HCT116 (cell line): ENCODE measurements around the gene MDM2. TPM values are rescaled to one million over a fixed set of nuclear protein-coding genes. Genes with fewer than 3 reads are reported as not detected.

Experiments
- ATAC-seq: fragments of 200-7000 bp; cut with Tn5 transposase; 2 replicates; pipeline ENCODE4 v1.9.1; 2020; ENCODE audit warnings: mild to moderate bottlenecking, moderate library complexity
- BruUV-seq: library from RNA; stranded (reverse); fragments of 400-500 nt; replicated peaks from 2 replicates; lab custom pipeline; 2021; lab: Mats Ljungman, UMichigan
- CTCF ChIA-PET: fragments of 300-600 bp; sonication (Branson Sonifier 250); formaldehyde crosslinking; loops from one replicate; lab custom pipeline; 2021; ENCODE audit warnings: antibody characterized with exemption; lab: Charles Lee
- POLR2A ChIA-PET: fragments of 300-600, 350-600 bp; sonication (Branson Sonifier 250); formaldehyde crosslinking; loops from one replicate; lab custom pipeline; 2021; ENCODE audit warnings: antibody characterized with exemption; lab: Charles Lee
- RAD21 ChIA-PET, 2 experiments: fragments of 300-600 bp; sonication (Branson Sonifier 250); formaldehyde crosslinking; loops; one replicate each; lab custom pipeline; 2023; ENCODE audit warnings: low total read pairs in 2 of 2; ENCODE audit not compliant: uncharacterized antibody in 2 of 2, unreplicated experiment in 2 of 2, low non-redundant PET in 1 of 2; lab: Charles Lee
- DNase-seq: peaks from one replicate; pipeline ENCODE4 v3.0.0-alpha.2; 2010; ENCODE audit warnings: low read depth, low spot score
- H2AFZ ChIP-seq: fragments of 200-600 bp; shearing (Covaris generic), sonication (generic); 2 replicates; pipeline ENCODE4 v1.6.1; 2017; ENCODE audit warnings: low read depth, mixed run types, mixed read lengths, antibody characterized with exemption, low read length; ENCODE audit not compliant: poor library complexity, severe bottlenecking
- H3K27ac ChIP-seq: 2 replicates; pipeline ENCODE4 v1.5.1; 2012; ENCODE audit warnings: low read depth, low read length
- H3K27me3 ChIP-seq: fragments of 200-600 bp; sonication (generic); 2 replicates; pipeline ENCODE4 v1.6.1; 2016; ENCODE audit warnings: mixed run types, low read length, mixed read lengths; ENCODE audit not compliant: insufficient read depth
- H3K36me3 ChIP-seq, 2 experiments: fragments of 200-500 bp in 1 of 2; fragments of 200-600 bp in 1 of 2; sonication (Bioruptor generic) in 1 of 2; sonication (generic) in 1 of 2; 2 replicates each; pipeline versions ENCODE4 v1.5.1 to v1.6.1; 2014 to 2016; ENCODE audit warnings: low read length in 2 of 2, inconsistent platforms in 1 of 2, mixed read lengths in 1 of 2, mixed run types in 1 of 2; ENCODE audit not compliant: insufficient read depth in 2 of 2, control insufficient read depth in 1 of 2
- H3K4me1 ChIP-seq, 2 experiments: fragments of 200-600 bp in 1 of 2; sonication (generic) in 1 of 2; 2 replicates each; pipeline versions ENCODE4 v1.5.1 to v1.6.1; 2012 to 2017; ENCODE audit warnings: low read length in 2 of 2, inconsistent platforms in 1 of 2, mild to moderate bottlenecking in 1 of 2, mixed read lengths in 1 of 2, mixed run types in 1 of 2, moderate library complexity in 1 of 2; ENCODE audit not compliant: insufficient read depth in 2 of 2, control insufficient read depth in 1 of 2
- H3K4me2 ChIP-seq: fragments of 200-600 bp; sonication (generic); 2 replicates; pipeline ENCODE4 v1.6.1; 2017; ENCODE audit warnings: mixed run types, low read length, mixed read lengths
- H3K4me3 ChIP-seq, 2 experiments: fragments of 200-600 bp in 1 of 2; sonication (generic) in 1 of 2; replicated peaks in 1 of 2; 2 replicates each; pipeline ENCODE4 v1.5.1; 2011 to 2016; ENCODE audit warnings: low read length in 2 of 2, control low read depth in 1 of 2, low read depth in 1 of 2, mild to moderate bottlenecking in 1 of 2, mixed read lengths in 1 of 2, mixed run types in 1 of 2
- H3K79me2 ChIP-seq: fragments of 200-600 bp; sonication (generic); 2 replicates; pipeline ENCODE4 v1.6.1; 2017; ENCODE audit warnings: mild to moderate bottlenecking, mixed run types, low read length, moderate library complexity, mixed read lengths; ENCODE audit not compliant: insufficient read depth
- H3K9ac ChIP-seq: fragments of 200-600 bp; sonication (generic); 2 replicates; pipeline ENCODE4 v1.6.1; 2016; ENCODE audit warnings: low read length, mixed read lengths
- H3K9me2 ChIP-seq: fragments of 200-600 bp; sonication (generic), shearing (Covaris generic); 2 replicates; pipeline ENCODE4 v1.6.1; 2017; ENCODE audit warnings: mixed run types, mild to moderate bottlenecking, moderate library complexity; ENCODE audit not compliant: insufficient read depth
- H3K9me3 ChIP-seq, 2 experiments: fragments of 200-500 bp in 1 of 2; fragments of 200-600 bp in 1 of 2; sonication (Bioruptor generic) in 1 of 2; sonication (generic) in 1 of 2; 2 replicates each; pipeline ENCODE4 v1.6.1; 2014 to 2017; ENCODE audit warnings: low read length in 2 of 2, mixed read lengths in 2 of 2, inconsistent platforms in 1 of 2, low read depth in 1 of 2, mild to moderate bottlenecking in 1 of 2, mixed run types in 1 of 2, moderate library complexity in 1 of 2; ENCODE audit not compliant: control insufficient read depth in 1 of 2, insufficient read depth in 1 of 2
- H4K20me1 ChIP-seq: fragments of 200-600 bp; sonication (generic), shearing (Covaris generic); 2 replicates; pipeline ENCODE4 v1.6.1; 2017; ENCODE audit warnings: mixed run types, mild to moderate bottlenecking, moderate library complexity; ENCODE audit not compliant: insufficient read depth
- CBX3 ChIP-seq: IDR thresholded peaks from 2 replicates; pipeline ENCODE4 v1.6.1; 2012; ENCODE audit warnings: low read depth
- CEBPB ChIP-seq: IDR thresholded peaks from 2 replicates; pipeline ENCODE4 v1.6.1; 2012; ENCODE audit warnings: low read depth
- EZH2 ChIP-seq: fragments of 200-600 bp; sonication (generic); IDR thresholded peaks from 2 replicates; pipeline ENCODE4 v1.6.1; 2017; ENCODE audit warnings: antibody characterized with exemption, mixed run types
- JUND ChIP-seq: IDR thresholded peaks from 2 replicates; pipeline ENCODE4 v1.6.1; 2012
- POLR2A ChIP-seq: IDR thresholded peaks from 2 replicates; pipeline ENCODE4 v1.7.0; 2011; ENCODE audit warnings: borderline replicate concordance; ENCODE audit not compliant: insufficient read depth, insufficient read length; ENCODE audit errors: extremely low read depth
- POLR2AphosphoS5 ChIP-seq: IDR thresholded peaks from 2 replicates; pipeline ENCODE4 v1.6.1; 2011; ENCODE audit warnings: mild to moderate bottlenecking, low read depth, low read length, moderate library complexity
- SIN3A ChIP-seq: IDR thresholded peaks from 2 replicates; pipeline ENCODE4 v1.6.1; 2012; ENCODE audit warnings: low read depth
- TCF7L2 ChIP-seq: IDR thresholded peaks from 2 replicates; pipeline ENCODE4 v1.7.0; 2011; ENCODE audit warnings: borderline replicate concordance, inconsistent platforms; ENCODE audit not compliant: insufficient read depth, insufficient read length; ENCODE audit errors: extremely low read depth
- YY1 ChIP-seq: IDR thresholded peaks from 2 replicates; pipeline ENCODE4 v1.6.1; 2011; ENCODE audit warnings: low read length, low read depth, moderate library complexity, mild to moderate bottlenecking; ENCODE audit not compliant: insufficient replicate concordance; ENCODE audit errors: extremely low read depth
- intact Hi-C: fragments of 100-400 bp; cut with micrococcal nuclease; formaldehyde crosslinking; loops from 2 replicates; pipeline ENCODE4 v1.10.0; 2022
- total RNA-seq: library from RNA; stranded (reverse); gene quantifications from one replicate; pipeline ENCODE4 v1.2.1, GENCODE V29; 2021; ENCODE audit not compliant: unreplicated experiment
- TF ChIP-seq, protein P1 (sequence below): IDR thresholded peaks from 2 replicates; pipeline ENCODE4 v1.6.1; 2012; ENCODE audit warnings: low read depth
- TF ChIP-seq, protein P2 (sequence below), 3 experiments: fragments of 200-600 bp in 1 of 3; sonication (generic) in 1 of 3; IDR thresholded peaks in 2 of 3; conservative IDR thresholded peaks in 1 of 3; 2 replicates each; pipeline ENCODE4 v1.5.1; 2012 to 2017; ENCODE audit warnings: low read depth in 2 of 3, low read length in 2 of 3, antibody characterized with exemption in 1 of 3, borderline replicate concordance in 1 of 3, control low read depth in 1 of 3, mild to moderate bottlenecking in 1 of 3, mixed read lengths in 1 of 3, mixed run types in 1 of 3, moderate library complexity in 1 of 3; ENCODE audit not compliant: insufficient read depth in 1 of 3
- TF ChIP-seq, protein P3 (sequence below): IDR thresholded peaks from 2 replicates; pipeline ENCODE4 v1.6.1; 2012

MDM2 gene
- total RNA-seq, 1 experiment from 2014 or later, result 170 TPM

DNA sequence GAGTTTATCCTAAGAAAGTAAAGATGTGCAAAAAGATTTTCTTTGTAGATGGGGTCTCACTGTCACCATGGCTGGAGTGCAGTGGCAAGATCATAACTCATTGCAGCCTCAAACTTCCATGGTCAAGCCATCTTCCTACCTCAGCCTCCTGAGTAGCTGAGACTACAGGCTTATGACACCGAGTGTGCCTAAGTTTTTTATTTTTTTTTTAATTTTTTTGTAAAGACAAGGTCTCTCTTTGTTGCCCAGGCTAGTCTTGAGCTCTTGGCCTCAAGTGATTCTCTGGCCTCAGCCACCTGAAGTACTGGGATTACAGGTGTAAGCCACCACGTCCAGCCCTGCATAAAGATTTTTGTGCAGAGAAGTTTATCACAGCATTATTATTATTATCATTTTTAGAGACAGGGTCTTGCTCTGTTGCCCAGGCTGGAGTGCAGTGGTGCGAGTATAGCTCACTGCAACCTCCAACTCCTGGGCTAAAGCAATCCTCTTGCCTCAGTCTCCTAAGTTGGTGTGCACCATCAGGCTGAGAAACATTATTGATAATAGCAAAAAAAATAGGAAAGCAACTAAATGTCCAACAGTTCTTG lies 19.3 kb upstream of the MDM2 start (continued):
- TF ChIP-seq, protein P1, sequence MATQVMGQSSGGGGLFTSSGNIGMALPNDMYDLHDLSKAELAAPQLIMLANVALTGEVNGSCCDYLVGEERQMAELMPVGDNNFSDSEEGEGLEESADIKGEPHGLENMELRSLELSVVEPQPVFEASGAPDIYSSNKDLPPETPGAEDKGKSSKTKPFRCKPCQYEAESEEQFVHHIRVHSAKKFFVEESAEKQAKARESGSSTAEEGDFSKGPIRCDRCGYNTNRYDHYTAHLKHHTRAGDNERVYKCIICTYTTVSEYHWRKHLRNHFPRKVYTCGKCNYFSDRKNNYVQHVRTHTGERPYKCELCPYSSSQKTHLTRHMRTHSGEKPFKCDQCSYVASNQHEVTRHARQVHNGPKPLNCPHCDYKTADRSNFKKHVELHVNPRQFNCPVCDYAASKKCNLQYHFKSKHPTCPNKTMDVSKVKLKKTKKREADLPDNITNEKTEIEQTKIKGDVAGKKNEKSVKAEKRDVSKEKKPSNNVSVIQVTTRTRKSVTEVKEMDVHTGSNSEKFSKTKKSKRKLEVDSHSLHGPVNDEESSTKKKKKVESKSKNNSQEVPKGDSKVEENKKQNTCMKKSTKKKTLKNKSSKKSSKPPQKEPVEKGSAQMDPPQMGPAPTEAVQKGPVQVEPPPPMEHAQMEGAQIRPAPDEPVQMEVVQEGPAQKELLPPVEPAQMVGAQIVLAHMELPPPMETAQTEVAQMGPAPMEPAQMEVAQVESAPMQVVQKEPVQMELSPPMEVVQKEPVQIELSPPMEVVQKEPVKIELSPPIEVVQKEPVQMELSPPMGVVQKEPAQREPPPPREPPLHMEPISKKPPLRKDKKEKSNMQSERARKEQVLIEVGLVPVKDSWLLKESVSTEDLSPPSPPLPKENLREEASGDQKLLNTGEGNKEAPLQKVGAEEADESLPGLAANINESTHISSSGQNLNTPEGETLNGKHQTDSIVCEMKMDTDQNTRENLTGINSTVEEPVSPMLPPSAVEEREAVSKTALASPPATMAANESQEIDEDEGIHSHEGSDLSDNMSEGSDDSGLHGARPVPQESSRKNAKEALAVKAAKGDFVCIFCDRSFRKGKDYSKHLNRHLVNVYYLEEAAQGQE, result no peak
- no peak for TF ChIP-seq YY1
- TF ChIP-seq CEBPB, result no peak
- no peak for TF ChIP-seq EZH2
- no peak for TF ChIP-seq JUND
- TF ChIP-seq POLR2A, result no peak
- no peak for TF ChIP-seq SIN3A
- TF ChIP-seq TCF7L2, result no peak
- TF ChIP-seq POLR2AphosphoS5, result no peak
- TF ChIP-seq, all 23 proteins: peak for 0

DNA sequence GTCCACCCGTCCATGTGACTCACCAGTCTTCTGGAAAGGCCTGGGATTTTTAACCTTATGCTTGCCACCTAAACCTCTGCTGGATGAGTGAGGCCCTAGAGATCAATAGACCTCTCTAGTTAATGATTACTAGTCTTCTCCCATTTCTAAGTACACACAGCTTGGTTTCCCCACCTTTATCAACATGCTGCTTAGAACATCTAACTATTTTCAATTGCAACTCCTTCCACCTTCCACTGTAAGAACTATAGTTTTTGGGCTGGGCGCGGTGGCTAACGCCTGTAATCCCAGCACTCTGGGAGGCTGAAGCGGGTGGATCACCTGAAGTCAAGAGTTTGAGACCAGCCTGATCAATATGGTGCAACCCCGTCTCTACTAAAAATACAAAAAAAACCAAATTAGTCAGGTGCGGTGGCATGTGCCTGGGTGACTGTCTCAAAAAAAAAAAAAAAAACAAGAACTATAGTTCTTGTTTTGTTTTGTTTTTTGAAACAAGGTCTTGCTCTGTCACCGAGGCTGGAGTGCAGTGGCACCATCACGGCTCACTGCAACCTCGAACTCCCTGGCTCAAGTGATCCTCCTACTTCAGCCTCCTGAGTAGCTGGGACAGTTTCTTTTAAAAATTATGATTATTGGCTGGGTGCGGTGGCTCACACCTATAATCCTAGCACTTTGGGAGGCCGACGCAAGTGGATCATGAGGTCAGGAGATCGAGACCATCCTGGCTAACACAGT lies 18.7 kb upstream of the MDM2 start:
- CTCF ChIA-PET, result no interaction called here
- no peak for TF ChIP-seq CEBPB
- TF ChIP-seq, protein P1, result no peak
- TF ChIP-seq, protein P2, sequence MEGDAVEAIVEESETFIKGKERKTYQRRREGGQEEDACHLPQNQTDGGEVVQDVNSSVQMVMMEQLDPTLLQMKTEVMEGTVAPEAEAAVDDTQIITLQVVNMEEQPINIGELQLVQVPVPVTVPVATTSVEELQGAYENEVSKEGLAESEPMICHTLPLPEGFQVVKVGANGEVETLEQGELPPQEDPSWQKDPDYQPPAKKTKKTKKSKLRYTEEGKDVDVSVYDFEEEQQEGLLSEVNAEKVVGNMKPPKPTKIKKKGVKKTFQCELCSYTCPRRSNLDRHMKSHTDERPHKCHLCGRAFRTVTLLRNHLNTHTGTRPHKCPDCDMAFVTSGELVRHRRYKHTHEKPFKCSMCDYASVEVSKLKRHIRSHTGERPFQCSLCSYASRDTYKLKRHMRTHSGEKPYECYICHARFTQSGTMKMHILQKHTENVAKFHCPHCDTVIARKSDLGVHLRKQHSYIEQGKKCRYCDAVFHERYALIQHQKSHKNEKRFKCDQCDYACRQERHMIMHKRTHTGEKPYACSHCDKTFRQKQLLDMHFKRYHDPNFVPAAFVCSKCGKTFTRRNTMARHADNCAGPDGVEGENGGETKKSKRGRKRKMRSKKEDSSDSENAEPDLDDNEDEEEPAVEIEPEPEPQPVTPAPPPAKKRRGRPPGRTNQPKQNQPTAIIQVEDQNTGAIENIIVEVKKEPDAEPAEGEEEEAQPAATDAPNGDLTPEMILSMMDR (IDR thresholded peaks at IDR 0.05 in 2 of 3, conservative IDR thresholded peaks at IDR 0.05 in 1 of 3; ENCODE audit: borderline replicate concordance in 1 of 3, insufficient read depth in 1 of 3, low read depth in 2 of 3, low read length in 2 of 3), result no peak
- no peak for TF ChIP-seq CBX3
- TF ChIP-seq, protein P3, sequence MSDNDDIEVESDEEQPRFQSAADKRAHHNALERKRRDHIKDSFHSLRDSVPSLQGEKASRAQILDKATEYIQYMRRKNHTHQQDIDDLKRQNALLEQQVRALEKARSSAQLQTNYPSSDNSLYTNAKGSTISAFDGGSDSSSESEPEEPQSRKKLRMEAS, result no peak
- TF ChIP-seq, all 23 proteins: peak for 0
- Histone ChIP-seq H3K4me2 (no peak overlapping the region), H3K4me1 (peaks cover 8 to 24% of the 10 kb centered on the region in 2 experiments), H3K9ac (no peak overlapping the region), H3K9me2 (no peaks in the 10 kb centered on the region), H3K9me3 (no peaks in the 10 kb centered on the region), H4K20me1 (no peaks in the 10 kb centered on the region), H3K27me3 (no peaks in the 10 kb centered on the region), H3K36me3 (no peaks in the 10 kb centered on the region), H2AFZ (no peak overlapping the region), H3K27ac (no peak overlapping the region), H3K4me3 (no peak overlapping the region), H3K79me2 (no peaks in the 10 kb centered on the region)
- intact Hi-C loops, result no loop called here
- BruUV-seq, result no TSS peak
- RAD21 ChIA-PET, result no interaction called here
- ATAC-seq (no peak), DNase-seq (no peak)
- POLR2A ChIA-PET, result no interaction called here
